ENCODE data around the gene PRKCA.

DNA sequence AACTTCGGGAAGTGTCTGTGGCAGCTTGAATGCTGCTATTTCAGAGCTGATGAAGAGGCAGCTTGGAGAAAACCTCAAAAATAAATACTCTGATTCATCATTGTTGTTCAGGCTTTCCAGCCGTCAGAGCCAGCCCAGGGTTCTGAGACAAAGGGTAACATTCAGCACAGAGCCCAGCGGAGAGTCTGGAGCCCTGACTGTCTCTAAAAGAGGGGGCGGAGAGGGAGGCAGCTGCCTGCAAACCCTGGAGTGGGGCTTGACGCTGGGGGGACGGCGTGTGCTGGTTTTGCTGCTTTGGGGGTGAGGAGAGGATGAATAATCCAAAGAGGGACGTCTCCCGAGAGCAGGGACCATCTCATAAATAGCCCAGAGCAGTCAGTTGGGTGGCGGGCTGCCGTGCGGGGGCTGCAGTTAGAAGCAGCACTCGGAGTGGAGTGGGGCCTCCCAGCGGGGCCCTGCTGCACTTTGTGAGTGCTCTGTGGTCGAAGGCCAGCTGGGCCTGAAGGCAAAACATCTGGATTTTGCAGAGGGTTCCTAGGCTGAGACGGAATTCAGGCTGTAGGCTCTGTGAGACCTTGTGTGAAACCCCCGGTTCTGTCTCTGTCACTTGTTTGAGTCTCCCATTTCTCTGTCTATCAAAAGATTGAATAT, 237.8 kb downstream of the PRKCA start:
- TF ChIP-seq, protein P1, sequence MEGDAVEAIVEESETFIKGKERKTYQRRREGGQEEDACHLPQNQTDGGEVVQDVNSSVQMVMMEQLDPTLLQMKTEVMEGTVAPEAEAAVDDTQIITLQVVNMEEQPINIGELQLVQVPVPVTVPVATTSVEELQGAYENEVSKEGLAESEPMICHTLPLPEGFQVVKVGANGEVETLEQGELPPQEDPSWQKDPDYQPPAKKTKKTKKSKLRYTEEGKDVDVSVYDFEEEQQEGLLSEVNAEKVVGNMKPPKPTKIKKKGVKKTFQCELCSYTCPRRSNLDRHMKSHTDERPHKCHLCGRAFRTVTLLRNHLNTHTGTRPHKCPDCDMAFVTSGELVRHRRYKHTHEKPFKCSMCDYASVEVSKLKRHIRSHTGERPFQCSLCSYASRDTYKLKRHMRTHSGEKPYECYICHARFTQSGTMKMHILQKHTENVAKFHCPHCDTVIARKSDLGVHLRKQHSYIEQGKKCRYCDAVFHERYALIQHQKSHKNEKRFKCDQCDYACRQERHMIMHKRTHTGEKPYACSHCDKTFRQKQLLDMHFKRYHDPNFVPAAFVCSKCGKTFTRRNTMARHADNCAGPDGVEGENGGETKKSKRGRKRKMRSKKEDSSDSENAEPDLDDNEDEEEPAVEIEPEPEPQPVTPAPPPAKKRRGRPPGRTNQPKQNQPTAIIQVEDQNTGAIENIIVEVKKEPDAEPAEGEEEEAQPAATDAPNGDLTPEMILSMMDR (IDR thresholded peaks at IDR 0.05) = peak in 1 of 3 donors; percentile 14
- TF ChIP-seq POLR2A (IDR thresholded peaks at IDR 0.05) (no peak), EP300 (IDR thresholded peaks at IDR 0.05) (no peak)

Measured in ovary (tissue), 3 donors.